ENCODE data around the gene SKI.

SKI gene

DNA sequence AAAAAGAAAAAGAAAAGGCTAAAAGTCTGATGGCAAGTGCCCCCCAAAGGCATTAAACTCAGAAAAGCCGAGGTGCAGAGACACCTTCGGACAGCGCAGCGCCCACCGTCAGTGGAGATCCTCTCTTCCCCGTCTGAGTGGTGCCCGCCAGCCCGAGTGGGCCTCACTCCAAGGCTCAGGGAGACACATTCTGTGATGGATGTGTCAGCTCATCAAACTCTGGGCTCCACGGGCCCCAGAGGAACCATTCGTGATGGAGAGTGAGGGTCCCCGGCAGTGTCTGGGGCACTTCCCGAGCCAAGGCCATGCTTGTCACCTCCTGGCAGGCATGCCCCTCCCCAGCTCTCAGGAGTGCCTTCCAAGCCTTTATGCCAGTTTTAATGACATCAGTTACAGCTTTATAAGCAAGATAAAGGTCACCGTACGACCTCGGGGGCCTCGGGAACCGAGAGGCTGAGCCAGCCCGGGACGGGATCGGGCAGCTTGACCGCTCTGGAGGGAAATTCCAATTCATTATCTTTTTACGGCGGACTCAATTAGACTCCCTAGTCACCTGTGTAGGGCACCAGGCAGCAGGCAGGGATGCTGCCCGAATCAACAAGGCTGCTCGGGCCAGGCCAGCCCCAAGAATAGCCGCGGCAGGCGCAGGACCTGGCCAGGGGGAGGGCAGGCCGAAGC, 113.7 kb downstream of the SKI start:
- DNase-seq (ENCODE audit: low spot score): no peak

DNA sequence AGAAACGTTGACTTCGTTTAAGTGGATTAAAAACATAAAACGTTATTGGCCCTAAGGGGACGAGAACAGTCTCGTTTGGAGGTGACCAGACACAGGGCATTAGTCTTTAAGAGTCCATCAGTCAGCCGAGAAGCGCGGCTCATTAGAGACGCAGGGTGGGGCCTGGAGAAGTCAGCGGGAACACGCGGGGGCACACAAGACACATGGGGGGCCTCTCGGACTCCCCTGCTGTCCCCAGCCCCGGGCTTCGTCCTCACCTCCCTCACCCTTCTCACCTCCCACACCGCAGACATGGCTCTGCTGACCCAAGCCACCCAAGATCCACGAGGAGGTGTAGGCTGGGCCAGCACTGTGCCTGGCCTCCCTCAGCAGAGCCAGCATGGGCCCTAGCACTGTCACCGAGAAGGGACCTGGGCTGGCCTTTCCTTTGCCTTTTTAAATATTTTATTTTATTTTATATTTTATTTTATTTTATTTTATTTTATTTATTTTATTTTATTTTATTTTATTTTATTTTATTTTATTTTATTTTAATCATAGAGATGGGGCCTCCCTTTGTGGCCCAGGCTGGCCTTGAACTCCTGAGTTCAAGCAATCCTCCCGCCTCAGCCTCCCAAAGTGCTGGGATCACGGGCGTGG, 114.4 kb downstream of the SKI start:
- DNase-seq (ENCODE audit: low spot score): no peak

DNA sequence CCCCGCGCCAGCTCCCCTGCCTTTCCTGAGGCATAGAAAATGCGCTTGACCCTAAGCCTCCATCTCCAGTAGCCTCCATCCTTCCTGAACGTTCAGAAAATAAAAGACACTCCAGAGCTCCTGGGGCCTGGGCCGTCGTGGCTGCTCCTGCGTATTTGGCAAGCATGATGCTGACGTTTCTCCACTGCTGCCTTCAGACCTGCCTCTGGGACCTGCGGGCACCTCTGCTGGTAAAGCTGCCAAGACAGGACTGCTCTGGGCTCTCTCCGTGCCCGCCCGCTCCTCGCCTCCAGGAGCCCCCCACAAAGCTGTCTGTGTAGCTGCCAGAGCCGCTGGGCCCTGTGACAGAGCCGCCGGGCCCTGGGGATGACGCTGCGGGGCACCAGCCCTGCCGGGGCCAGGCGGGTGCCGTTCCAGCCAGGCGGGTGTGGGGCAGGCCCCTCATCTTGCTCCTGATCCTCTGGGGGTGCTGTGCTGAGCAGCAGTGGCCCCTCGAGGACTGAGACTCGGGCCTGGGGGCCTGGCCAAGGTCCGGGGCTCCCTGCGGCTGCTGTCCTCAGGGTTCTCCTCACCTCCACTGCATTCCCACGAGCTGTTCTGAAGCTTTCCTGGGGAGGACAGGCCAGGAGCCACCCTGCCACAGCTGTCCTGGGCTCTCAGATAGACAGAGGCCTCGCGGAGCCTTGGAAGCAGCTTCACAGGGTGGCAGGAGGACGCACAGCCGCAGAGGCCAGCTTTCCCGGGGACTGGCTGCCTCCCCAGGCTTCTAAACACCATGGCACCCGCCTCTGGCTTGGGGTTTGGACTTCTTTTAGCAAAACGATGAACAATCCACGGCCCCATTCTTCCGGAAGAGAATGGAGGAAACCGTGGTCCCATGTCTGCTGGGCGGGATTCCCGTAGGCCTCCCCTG, 115.2 kb downstream of the SKI start:
- DNase-seq (ENCODE audit: low spot score): no peak

DNA sequence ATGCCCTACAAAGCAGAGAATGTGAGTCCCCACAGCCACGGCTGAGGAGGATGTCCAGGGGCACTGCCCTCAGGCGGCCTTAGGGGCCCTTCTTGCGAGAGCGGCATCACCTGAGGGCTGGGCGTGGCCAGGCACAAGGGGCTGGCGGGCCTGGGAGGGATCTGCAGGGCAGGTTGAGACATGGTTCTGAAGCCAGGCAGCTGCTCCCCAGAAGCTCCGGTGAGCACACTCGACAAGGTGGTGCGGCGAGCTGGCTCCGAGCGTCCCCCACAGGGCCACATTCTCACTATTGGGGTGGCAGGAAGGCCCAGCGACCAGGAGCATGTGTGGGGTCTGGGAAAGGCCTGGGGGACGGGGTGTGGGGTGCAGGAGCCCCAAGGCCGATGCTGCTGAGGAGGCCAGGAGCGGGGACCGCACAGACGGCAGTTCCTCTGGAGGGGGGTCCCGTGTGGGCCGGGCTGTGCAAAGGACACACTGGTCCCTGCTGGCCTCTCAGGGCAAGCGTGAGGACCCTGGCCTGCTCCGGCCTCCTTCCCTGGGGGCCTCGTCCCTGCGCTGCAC, 116.1 kb downstream of the SKI start:
- DNase-seq (ENCODE audit: low spot score): no peak

DNA sequence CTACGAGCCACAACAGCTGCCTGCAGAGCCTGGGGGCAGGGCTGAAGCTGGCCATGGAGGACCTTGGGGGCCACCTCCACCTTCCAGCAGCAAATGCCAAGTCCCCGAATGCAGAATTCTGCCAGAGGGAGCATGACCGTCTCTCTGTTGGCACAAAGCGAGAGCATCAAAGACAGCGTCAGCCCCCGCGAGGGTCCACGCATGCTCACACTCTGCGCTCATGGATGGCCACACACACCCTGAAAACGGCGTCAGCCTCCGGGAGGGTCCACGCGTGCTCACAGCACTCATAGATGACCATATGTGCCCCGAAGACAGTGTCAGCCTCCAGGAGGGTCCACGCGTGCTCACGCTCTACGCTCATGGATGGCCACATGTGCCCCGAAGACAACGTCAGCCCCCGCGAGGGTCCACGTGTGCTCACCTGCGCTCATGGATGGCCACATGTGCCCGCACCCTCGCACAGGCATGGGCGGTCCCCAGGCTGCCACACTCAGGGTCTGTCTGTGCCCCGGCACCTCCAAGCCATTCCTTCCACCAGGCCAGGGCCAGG, 116.7 kb downstream of the SKI start:
- DNase-seq (ENCODE audit: low spot score): no peak

DNA sequence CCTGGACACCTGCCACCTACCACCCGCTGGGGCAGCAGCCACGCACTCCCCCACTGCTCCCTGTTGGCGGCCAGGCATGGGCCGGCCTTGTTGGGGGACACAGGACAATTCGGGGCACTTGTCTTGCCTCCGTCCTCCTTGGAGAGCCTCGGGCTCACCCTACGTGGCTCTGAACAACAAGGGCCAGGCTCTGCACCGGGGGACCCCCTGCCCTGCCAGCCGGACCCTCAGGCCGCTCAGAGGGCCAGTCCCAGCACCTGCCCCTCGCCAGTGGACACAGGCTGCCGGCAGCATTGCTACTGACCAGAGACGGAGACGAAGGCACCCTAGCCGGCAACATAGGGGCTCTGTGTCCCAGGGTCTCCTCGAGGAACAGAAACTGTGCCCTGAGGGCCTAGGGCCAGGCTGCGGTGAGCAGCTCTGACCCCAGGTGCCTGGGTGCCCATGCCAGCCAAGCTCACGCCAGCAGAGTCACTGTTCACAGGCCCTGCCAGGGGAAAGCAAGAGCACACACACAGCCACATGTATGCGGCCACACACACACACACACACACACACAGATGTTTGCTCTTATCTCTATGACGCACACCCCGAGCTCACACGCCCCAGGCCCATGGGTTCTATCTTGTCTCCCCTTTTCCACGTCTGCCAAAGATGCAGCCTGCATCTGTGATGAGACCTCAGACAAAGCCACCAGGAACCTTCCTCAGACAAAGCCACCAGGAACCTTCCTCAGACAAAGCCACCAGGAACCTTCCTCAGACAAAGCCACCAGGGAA, 117.4 kb downstream of the SKI start:
- DNase-seq (ENCODE audit: low spot score): no peak

DNA sequence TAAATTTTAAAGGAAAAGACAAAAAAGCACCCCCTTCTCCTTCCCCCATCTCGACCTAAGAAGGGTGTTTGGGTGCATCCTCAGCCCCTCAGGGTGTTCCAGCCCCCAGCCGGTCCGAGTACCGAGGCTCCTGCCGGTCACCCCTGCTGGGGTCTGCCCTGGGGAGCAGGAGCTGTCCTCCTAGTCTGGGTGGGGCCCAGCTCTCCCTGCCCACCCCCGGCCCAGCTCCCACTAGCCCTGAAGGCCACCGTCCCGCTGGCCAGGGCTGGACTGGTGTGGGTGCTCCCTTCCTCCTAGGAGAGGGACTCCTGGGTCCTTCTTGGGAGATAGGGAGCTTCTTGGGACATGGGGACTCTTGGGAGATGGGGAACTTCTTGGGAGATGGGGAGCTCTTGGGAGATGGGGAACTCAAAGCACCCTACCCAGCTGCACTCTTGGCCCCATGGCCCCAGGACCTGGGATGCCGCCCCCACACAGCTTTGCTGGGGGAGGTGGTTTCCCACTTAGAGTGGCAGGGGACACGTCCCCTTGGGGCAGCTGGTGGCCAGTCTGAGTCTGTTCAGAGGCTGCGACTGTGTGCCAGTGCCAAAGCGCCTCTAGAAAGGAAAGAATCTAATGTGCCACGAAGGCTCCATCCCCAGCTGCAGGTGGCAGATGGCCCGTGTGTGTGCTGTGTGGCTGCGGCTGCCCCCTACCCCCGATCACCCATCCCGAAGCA, 118.7 kb downstream of the SKI start:
- no peak for DNase-seq (ENCODE audit: low spot score)

DNA sequence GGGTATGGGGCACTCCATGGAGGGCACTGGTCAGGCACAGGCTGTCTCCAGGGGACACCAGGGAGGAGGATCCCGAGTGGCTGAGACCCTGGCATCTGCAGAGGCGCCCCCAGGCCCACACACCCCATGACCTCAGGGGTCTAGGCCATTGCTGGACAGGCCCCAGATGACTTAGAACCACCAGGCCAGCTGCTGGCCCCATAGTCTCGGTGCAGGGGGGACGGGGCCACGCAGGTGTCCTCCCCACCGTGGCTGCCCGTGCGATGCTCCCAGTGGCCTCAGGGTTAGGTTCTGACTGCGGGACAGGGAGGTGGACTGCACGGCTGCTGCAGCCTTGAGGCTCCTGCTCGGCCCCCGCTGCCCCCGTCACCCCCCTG, 119.3 kb downstream of the SKI start:
- no peak for DNase-seq (ENCODE audit: low spot score)

DNA sequence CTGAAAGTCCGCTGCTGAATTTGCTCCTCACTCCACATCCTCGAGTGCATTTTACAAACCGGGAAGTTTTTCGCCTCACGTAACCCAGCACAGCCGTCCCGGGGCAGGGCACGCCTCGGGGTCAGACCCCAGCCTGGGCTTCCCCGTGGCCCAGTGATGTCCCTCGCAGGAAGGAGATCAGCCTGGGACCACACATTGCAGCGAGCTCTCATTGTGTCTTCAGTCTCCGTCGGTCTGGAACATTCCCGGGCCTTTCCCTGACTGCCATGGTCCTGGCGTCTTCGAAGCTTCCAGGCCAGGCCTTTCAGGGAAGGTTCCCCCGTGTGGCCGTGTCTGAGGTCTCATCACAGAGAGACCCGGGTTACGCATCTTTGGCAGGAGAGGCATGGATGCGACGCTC, 119.8 kb downstream of the SKI start:
- no peak for DNase-seq (ENCODE audit: low spot score)

DNA sequence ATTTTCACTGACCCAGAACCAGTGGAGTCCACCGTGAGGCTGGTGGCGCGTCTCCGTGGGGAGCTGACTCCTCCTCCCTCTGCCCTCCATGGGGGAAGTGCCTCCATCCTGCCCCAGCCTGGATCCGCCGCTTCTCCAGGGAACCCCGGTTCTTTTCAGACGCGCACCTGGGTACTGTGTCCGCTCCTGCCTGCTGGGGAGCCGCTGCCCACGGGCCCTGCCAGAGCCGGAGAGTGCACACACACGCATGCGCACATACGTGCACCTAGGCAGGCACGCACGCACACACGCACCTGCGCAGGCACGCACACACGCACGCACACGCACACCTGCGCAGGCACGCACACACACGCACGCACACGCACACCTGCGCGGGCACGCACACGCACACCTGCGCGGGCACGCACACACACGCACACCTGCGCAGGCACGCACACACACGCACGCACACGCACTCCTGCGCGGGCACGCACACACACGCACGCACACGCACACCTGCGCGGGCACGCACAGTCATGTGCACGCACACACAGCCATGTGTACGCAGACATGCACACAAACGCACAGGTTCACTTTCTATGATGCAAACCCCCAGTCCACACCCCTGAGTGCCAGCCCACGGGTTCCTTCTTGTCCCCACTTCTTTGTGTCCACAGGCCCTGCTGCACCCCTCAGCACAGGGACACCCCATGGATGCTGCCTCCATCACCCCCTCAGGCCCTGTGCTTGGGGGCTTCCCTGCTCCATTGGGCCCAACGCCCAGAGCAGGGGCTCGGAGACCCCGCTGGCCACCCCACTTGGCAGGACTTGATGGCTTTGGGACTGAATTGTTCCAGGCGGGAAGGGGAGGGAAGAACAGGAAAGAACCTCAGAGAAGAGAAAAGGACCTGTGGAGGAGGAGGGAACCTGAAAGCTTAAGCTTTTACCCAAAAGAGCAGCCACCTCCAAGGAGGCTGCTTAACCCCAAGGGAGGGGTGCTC, 120.5 kb downstream of the SKI start:
- DNase-seq (ENCODE audit: low spot score): no peak

DNA sequence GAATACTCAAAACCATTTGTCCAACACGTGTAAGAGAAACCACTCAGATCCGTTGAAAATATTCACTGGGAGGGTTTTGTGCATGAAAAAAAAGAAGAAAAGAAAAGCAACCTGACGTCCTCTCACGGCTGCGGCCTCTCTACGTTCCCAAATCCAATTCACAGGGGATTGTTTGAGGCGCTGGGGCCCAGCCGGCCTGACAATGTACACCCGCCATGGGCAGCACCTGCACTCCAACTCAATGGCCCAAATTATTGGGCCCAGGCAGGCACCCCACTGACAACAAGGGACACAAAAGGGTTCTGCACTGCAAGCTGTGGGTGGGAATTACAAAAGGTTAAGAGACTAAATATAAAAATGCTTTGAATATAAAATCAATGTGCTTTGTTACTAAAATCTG, 121.7 kb downstream of the SKI start:
- no peak for DNase-seq (ENCODE audit: low spot score)

DNA sequence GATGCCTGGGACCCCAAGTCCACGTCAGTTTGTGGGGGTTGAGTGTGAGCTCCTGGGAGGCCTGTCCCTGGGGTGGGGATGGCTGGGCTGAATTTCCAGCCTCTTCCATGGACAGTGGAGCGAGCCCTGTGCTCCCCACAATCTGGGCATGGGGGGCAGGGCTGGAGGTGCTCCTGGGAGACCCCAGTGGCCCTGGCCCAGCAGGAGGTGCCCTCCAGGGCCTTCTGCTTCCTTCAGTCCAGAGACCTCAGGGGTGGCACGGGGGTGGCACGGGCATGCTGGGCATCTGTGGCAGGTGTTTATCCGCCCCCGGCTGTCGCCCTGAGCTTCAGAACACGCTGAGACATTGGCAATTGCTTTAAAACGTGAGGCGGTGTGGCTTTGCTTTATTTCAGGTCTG, 122.4 kb downstream of the SKI start:
- DNase-seq (ENCODE audit: low spot score): no peak

DNA sequence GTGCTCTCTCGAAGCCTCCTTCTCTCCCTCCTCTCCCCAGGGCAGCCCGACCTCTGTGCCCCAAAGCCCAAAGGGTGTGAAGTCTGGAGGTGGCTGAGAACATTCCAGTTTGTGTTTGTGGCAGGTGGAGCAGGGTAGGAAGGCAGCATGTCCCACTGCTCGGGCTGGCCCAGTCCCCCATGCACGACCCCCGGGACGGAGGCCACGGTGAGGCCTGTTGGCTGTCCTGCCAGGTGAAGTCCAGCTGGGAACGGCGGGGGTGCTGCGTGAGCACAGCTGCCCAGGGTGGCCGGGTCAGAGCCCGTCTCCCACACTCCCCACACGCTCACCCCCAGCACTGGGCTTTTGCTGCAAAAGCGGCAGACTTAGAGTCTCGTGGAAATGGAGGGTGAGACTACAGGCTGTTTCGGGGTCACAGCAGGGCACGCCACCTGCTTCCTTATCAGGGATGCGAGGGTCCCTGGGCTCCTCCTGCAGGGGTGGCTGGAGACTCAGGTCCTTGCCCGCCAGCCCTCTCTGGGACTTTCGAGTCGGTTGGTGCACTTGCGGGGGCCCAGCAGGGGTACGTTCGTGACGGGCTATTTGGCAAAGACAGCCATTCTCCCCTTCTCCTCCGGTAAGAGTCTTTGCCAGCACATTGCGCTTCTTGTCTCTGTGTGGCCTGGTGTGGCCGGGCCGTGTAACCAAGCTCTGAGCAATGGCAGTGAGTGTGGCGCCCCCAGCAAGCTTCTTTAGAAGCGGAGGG, 123.0 kb downstream of the SKI start:
- DNase-seq (ENCODE audit: low spot score): no peak

DNA sequence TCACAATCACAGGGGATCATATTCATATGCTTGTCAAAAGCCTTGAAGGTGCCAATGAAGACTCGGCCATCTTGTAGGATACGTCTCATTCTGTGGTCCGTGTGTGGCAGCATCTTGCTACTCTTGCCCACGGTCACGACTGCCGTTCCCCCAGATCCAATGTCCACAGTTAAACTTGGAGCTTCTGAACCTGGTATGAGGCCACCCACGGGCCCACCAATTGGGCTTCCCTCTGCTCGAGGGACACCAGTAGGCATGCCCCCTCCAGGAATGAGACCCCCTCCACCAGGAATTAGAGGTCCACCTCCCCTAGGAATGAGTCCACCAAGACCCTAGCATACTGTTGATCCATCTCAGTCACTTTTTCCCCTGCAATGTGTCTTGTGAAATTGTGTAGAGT, 123.6 kb downstream of the SKI start:
- DNase-seq (ENCODE audit: low spot score): no peak

DNA sequence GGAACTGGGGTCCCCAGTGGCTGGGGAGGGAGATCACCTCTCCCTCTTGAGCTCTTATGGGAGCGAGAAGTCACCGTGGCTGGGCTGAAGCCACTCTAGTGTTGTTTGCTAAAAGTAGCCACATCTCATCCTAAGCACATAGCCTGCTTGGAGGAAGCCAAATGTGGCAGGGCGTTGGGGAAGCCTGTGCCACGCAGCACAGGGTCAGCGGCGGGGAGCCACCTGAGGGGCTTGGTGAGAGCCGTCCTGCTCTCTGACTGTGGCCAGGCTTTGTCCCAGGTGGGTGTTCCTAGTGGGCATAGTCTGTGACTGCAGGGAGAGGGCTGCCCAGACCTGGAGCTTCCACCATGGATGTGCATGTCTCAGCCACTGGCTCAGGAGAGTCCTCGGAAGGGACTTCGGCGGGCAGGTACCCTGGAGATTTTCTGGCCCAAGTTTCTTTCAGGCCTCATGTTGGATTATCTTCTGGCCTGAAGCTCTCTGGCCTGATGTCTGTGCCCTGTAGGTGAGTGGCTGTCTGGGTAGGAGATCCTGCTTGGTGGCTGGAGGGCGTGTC, 124.3 kb downstream of the SKI start:
- DNase-seq (ENCODE audit: low spot score): no peak

DNA sequence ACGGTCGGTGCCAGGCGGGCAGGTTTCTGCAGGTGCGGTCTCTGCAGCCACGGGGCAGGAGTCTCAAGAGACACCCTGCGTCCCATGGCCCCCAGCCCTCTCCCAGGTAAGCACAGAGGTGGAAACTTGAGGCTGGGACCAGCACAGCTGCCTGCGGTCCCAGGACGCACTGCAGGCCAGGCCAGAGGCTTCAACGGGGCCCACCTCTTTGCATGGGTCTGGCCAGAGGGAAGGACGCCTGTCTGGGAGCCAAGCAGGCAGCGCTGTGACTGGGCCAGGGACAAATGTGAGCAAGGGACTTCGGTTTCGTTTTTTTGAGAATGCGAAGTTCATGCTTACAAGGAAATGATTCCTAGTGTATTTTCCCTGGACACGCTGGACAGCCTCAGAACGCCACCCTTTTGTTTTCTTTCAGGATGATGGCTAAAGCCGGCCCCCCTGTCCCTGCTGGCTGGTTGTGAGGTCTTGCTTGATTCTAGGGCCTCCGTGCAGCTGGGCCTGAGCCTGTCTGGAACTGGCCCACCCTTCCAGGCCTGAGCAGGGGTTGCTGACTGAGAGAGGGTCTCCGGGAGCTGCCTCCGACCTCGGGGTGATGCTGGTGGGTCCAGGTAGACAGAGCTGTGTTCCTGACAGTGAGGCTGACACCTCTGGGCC, 124.9 kb downstream of the SKI start:
- DNase-seq (ENCODE audit: low spot score): no peak

DNA sequence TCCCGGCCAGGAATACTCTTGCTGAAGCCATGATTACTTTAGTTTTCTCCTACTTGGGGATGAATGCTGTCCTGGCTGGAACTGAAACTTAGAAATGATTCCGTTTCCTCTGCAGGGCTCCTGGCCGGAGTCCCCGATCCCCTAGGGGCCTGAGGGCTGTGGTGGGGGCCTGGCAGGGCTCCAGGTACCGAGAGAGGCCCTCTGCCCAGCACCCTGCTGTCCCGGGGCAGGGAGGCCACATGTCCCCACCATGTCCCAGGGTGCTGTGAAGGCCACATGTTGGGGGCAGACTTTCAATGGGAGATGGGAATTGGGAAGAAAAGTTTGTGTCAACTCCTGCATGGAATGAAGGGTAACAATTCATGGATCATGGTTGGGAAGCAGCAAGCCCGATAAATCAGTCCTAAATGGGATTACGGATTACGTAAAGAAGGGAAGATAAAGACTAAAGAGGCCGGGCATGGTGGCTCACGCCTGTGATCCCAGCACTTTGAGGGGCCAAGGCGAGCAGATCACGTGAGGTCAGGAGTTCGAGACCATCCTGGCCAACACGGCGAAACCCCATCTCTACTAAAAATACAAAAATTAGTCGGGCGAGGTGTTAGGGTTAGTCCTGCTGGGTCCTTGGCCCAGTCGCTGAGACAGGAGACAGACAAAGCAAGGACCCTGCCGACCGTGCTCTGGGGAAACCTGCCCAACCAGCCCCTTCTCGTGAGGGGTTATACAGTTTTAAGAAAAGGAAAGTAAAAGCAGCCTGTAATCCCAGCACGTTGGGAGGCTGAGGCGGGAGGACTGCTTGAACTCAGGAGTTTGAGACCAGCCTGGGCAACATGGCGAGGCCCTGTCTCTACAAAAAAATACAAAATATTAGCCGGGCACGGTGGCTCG, 125.7 kb downstream of the SKI start:
- no peak for DNase-seq (ENCODE audit: low spot score)
